GM12878 (cell line): Measurements from ENCODE around the gene DESI1.

Source experiments
- BCLAF1 ChIP-seq: fragments of 450-650 bp; IDR thresholded peaks from 2 replicates; pipeline ENCODE4 v1.6.1; 2017; ENCODE audit warnings: antibody characterized with exemption, mild to moderate bottlenecking, moderate library complexity
- BHLHE40 ChIP-seq, 2 experiments: fragments of 450-650 bp in 1 of 2; IDR thresholded peaks; 2 replicates each; pipeline ENCODE4 v1.6.1; 2011 to 2017; ENCODE audit warnings: low read depth in 2 of 2, borderline replicate concordance in 1 of 2, improper control_type of control experiment in 1 of 2, low read length in 1 of 2, mild to moderate bottlenecking in 1 of 2
- CREB1 ChIP-seq: IDR thresholded peaks from 2 replicates; pipeline ENCODE4 v1.6.1; 2012; ENCODE audit warnings: low read depth, mild to moderate bottlenecking, inconsistent platforms
- CTCF ChIP-seq, 3 experiments: IDR thresholded peaks in 2 of 3; conservative IDR thresholded peaks in 1 of 3; 2 replicates each; pipeline ENCODE4 v1.5.1; 2011; ENCODE audit warnings: low read depth in 3 of 3, low read length in 3 of 3, mild to moderate bottlenecking in 3 of 3, control low read depth in 2 of 3, moderate library complexity in 2 of 3, inconsistent platforms in 1 of 3, mixed read lengths in 1 of 3; ENCODE audit not compliant: control insufficient read depth in 2 of 3, insufficient read depth in 1 of 3; ENCODE audit errors: extremely low read depth in 1 of 3
- EZH2 ChIP-seq: IDR thresholded peaks from 2 replicates; pipeline ENCODE4 v1.6.1; 2012; ENCODE audit warnings: low read depth, mild to moderate bottlenecking, control low read depth, inconsistent platforms, low read length, borderline replicate concordance; ENCODE audit not compliant: control insufficient read depth
- GABPA ChIP-seq: IDR thresholded peaks from 2 replicates; pipeline ENCODE4 v1.6.1; 2014; ENCODE audit warnings: antibody characterized with exemption, low read depth, mild to moderate bottlenecking, inconsistent platforms
- MAX ChIP-seq: IDR thresholded peaks from 2 replicates; pipeline ENCODE4 v1.6.1; 2012; ENCODE audit warnings: low read depth, low read length, improper control_type of control experiment
- MEF2A ChIP-seq: IDR thresholded peaks from 2 replicates; pipeline ENCODE4 v1.6.1; 2011; ENCODE audit warnings: low read depth, mild to moderate bottlenecking, low read length, moderate library complexity; ENCODE audit not compliant: insufficient read depth
- MXI1 ChIP-seq: fragments of 150-350 bp; IDR thresholded peaks from 2 replicates; pipeline ENCODE4 v1.6.1; 2011; ENCODE audit warnings: low read depth, mild to moderate bottlenecking, inconsistent platforms, low read length, improper control_type of control experiment
- PBX3 ChIP-seq: IDR thresholded peaks from 2 replicates; pipeline ENCODE4 v1.6.1; 2011; ENCODE audit warnings: mild to moderate bottlenecking, low read depth, low read length, moderate library complexity; ENCODE audit not compliant: insufficient replicate concordance
- POLR2A ChIP-seq: IDR thresholded peaks from 2 replicates; pipeline ENCODE4 v1.6.1; 2011; ENCODE audit warnings: low read depth, mild to moderate bottlenecking, low read length
- SMC3 ChIP-seq: IDR thresholded peaks from 2 replicates; pipeline ENCODE4 v1.6.1; 2011; ENCODE audit warnings: low read length, improper control_type of control experiment, borderline replicate concordance
- TCF7 ChIP-seq: IDR thresholded peaks from 2 replicates; pipeline ENCODE4 v1.6.1; 2014; ENCODE audit warnings: antibody characterized with exemption, borderline replicate concordance
- ZBTB33 ChIP-seq: fragments of 450-650 bp; IDR thresholded peaks from 2 replicates; pipeline ENCODE4 v1.6.1; 2017; ENCODE audit warnings: mild to moderate bottlenecking

GRCh38 chr22:41565403-41566054, 55.3 kb downstream of the DESI1 start:
- no peak for TF ChIP-seq SMC3
- no peak for TF ChIP-seq EZH2
- no peak for TF ChIP-seq POLR2A
- TF ChIP-seq MXI1: no peak
- TF ChIP-seq CTCF (IDR thresholded peaks at IDR 0.05 in 2 of 3, conservative IDR thresholded peaks at IDR 0.05 in 1 of 3; ENCODE audit: control insufficient read depth in 2 of 3, extremely low read depth in 1 of 3, insufficient read depth in 1 of 3, low read depth in 3 of 3, low read length in 3 of 3): no peak
- no peak for TF ChIP-seq TCF7
- TF ChIP-seq GABPA: no peak
- TF ChIP-seq CREB1: no peak
- no peak for TF ChIP-seq BHLHE40 (IDR thresholded peaks at IDR 0.05; ENCODE audit: borderline replicate concordance in 1 of 2, low read depth in 2 of 2, low read length in 1 of 2)
- TF ChIP-seq MEF2A: no peak
- TF ChIP-seq PBX3: no peak
- TF ChIP-seq ZBTB33: no peak
- TF ChIP-seq MAX: no peak
- TF ChIP-seq BCLAF1: no peak
